Measurements from ENCODE around the gene RBFOX2. TPM values are rescaled to one million over a fixed set of nuclear protein-coding genes. Genes with fewer than 3 reads are reported as not detected.

RBFOX2 gene
- total RNA-seq, 1 donor from 2014 or later = 58.1 TPM

DNA sequence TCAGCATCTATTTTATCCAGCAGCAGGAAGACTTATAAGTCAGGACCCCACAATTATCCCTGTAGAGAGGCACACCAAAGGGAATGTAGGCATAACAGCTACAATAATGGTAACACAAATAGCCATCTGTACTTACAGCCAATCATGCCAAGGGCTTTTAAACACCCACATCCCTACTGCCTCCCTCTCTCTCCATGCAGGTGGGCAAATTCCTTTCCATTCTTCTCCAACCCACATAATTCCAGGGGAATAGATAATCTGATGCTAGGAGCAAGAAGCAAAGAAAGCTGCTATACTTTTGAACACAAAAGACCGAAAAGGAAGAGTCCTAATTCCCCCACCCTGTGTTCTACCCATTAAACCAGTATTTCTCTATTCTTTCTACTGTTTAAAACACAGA, 46.7 kb downstream of the RBFOX2 start:
- H3K27me3 ChIP-seq = no peaks in the 10 kb centered on the region
- intact Hi-C loops (cut with DNase I) = no loop called here
- no peaks in the 10 kb centered on the region for H3K9me3 ChIP-seq
- no peak for TF ChIP-seq CTCF (IDR thresholded peaks at IDR 0.05)
- H3K4me3 ChIP-seq = no peak overlapping the region
- H3K36me3 ChIP-seq = no peaks in the 10 kb centered on the region
- peaks cover 0 to 9% of the 10 kb centered on the region in 2 donors for H3K4me1 ChIP-seq
- no peak for DNase-seq (ENCODE audit: low spot score in 2 of 2)
- H3K27ac ChIP-seq = no peak overlapping the region

DNA sequence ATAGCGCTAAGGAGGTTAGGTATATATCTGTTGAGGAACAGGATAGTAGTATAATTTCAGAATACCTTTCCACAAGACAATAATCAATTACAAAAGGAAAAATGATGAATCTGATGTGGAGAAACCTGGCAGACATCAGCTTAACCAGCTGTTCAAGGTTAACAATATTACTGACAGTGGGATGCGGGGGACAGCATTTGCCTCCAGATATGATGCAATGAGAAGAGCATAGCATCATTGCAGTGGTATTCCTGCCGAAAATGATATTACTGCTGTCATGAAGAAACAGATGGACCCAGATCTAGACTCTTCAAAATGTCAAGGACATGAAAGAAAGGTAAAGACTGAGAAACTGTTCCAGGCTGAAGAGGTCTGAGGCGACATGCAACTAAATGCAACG, 49.7 kb downstream of the RBFOX2 start:
- no peak for TF ChIP-seq CTCF (IDR thresholded peaks at IDR 0.05)
- H3K4me1 ChIP-seq = peaks cover 3 to 16% of the 10 kb centered on the region in 2 donors

DNA sequence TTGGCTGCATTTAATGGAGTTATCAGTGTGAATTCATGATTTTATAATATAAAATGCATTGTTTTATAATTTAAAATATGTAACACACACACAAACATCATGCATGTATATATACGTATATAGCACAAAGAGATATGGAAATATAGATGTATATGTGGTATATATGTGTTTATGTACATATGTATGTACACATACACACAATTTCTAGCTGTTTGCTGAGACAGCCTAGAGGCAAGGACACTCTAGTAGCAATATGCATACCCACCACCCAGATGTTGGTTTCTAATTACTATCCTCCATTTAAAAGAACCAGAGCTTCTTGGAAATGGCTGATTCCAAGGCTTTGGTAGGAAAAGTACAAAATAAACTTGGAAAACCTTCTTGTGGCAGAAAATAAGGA, 50.4 kb downstream of the RBFOX2 start:
- Histone ChIP-seq H3K27ac (no peak overlapping the region), H3K36me3 (no peaks in the 10 kb centered on the region), H3K9me3 (no peaks in the 10 kb centered on the region), H3K4me3 (no peak overlapping the region), H3K27me3 (no peaks in the 10 kb centered on the region), H3K4me1 (peaks cover 3 to 21% of the 10 kb centered on the region in 2 donors)
- DNase-seq (ENCODE audit: low spot score in 2 of 2) = no peak
- intact Hi-C loops (cut with DNase I) = no loop called here
- TF ChIP-seq CTCF (IDR thresholded peaks at IDR 0.05) = no peak

More for the DNA sequence above, 49.7 kb downstream of the RBFOX2 start:
- Histone ChIP-seq H3K36me3 (no peaks in the 10 kb centered on the region), H3K4me3 (no peak overlapping the region), H3K27ac (no peak overlapping the region), H3K9me3 (no peaks in the 10 kb centered on the region), H3K27me3 (no peaks in the 10 kb centered on the region)
- no peak for DNase-seq (ENCODE audit: low spot score in 2 of 2)
- intact Hi-C loops (cut with DNase I) = no loop called here

DNA sequence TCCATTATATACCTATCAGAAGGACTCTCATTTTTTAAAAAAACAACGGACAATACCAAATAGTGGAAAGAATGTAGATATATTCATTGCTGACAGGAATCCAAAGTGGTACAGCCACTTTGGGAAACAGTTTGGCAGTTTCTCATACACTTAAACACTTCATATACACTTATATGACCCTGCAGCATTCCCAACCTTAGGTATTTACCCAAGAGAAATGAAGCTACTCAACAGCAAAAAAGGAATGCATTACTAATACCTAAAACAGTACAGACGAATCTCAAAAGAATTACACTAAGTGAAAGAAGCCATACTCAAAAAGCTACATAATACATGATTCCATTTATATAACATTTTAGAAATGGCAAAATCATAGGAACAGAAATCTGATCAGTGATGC, 51.5 kb downstream of the RBFOX2 start:
- peaks cover 3 to 29% of the 10 kb centered on the region in 2 donors for H3K4me1 ChIP-seq
- intact Hi-C loops (cut with DNase I) = no loop called here
- DNase-seq (ENCODE audit: low spot score in 2 of 2) = no peak

GRCh38 chr22:35973388-35973787, 55.2 kb downstream of the RBFOX2 start:
- Histone ChIP-seq H3K36me3 (no peaks in the 10 kb centered on the region), H3K27ac (peak overlapping the region; percentile 82 to 92), H3K9me3 (no peaks in the 10 kb centered on the region), H3K4me1 (peaks cover 8 to 44% of the 10 kb centered on the region in 2 donors), H3K27me3 (no peaks in the 10 kb centered on the region), H3K4me3 (no peak overlapping the region)
- intact Hi-C loops (cut with DNase I) = no loop called here
- no peak for TF ChIP-seq CTCF (IDR thresholded peaks at IDR 0.05)
- no peak for DNase-seq (ENCODE audit: low spot score in 2 of 2)

More for the DNA sequence above, 51.5 kb downstream of the RBFOX2 start:
- Histone ChIP-seq H3K4me3 (no peak overlapping the region), H3K9me3 (no peaks in the 10 kb centered on the region), H3K27ac (no peak overlapping the region), H3K27me3 (no peaks in the 10 kb centered on the region), H3K36me3 (no peaks in the 10 kb centered on the region)
- TF ChIP-seq CTCF (IDR thresholded peaks at IDR 0.05) = no peak

DNA sequence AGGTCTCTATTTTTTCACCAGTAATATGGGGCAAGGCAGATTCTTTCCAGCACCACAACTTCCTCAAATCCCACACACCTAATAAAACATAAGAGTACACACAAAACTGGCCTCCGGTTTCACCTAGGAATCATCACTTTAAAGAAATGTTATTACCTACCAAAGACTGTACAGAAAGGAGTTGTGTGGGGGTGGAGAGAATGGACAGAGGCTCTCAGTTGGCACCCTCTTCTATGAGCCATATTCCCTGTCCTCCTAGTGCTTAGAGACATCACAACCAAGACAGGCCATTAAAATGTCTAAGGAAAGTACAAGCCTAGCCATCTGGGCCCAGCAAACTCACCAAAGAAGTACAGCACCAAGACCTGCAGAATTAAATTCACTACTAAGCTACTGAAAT, 56.1 kb downstream of the RBFOX2 start:
- intact Hi-C loops (cut with DNase I) = no loop called here
- Histone ChIP-seq H3K4me1 (peaks cover 8 to 50% of the 10 kb centered on the region in 2 donors), H3K36me3 (no peaks in the 10 kb centered on the region), H3K27ac (peak overlapping the region; percentile 82 to 92), H3K4me3 (no peak overlapping the region), H3K27me3 (no peaks in the 10 kb centered on the region), H3K9me3 (no peaks in the 10 kb centered on the region)
- no peak for DNase-seq (ENCODE audit: low spot score in 2 of 2)
- TF ChIP-seq CTCF (IDR thresholded peaks at IDR 0.05) = no peak

All from ascending aorta (tissue), 2 donors.